GM23248 (cell line): Measurements from ENCODE around the gene HSD17B13.

ENCODE experiments used
- EZH2 ChIP-seq: fragments of 200-600 bp; sonication (generic); IDR thresholded peaks from 2 replicates; pipeline ENCODE4 v1.6.1; 2018; ENCODE audit warnings: antibody characterized with exemption, mild to moderate bottlenecking; ENCODE audit not compliant: insufficient read depth, poor library complexity, severe bottlenecking
- EZH2phosphoT487 ChIP-seq: fragments of 200-600 bp; sonication (generic); IDR thresholded peaks from 2 replicates; pipeline ENCODE4 v1.6.1; 2018; ENCODE audit warnings: antibody characterized with exemption, moderate library complexity, mild to moderate bottlenecking, low read depth; ENCODE audit not compliant: insufficient read depth

DNA sequence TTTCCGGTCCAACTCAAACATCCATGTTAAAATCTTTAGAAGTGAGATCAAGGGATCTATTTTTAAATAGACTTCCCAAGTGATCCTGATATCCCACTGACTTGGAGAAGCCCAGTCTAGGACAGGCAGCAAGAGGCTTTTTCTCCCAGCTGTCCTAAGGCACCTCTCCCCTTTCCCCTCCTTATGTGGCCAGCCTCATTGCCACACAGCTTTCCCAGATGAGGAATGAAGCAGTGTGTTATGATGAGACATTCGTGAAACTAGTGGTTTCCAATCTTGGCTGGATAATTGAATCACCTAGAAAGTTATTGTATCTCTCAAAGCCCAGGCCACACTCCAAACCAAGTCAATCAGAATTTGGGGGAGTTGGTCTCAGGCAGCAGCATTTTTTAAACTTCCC, 16.8 kb upstream of the HSD17B13 start:
- TF ChIP-seq EZH2phosphoT487 (no peak), EZH2 (no peak)
